Ovary (tissue), 9 donors: ENCODE measurements around the gene GABRB3. TPM values are rescaled to one million over a fixed set of nuclear protein-coding genes. Genes with fewer than 3 reads are reported as not detected.

Source experiments
- DNase-seq, 5 donors: peaks; one replicate each; pipeline ENCODE4 v3.0.0-alpha.2; 2019 to 2020
- H3K27ac ChIP-seq, 2 donors: fragments of 200-600 bp; one replicate each; pipeline versions ENCODE4 v1.5.1 to v1.8.0; 2019 to 2022
- H3K27me3 ChIP-seq: fragments of 200-600 bp; one replicate; pipeline ENCODE4 v1.8.0; 2022
- H3K36me3 ChIP-seq: fragments of 200-600 bp; sonication (generic); one replicate; pipeline ENCODE4 v1.5.1; 2019
- H3K4me1 ChIP-seq: one replicate; pipeline ENCODE4 v1.8.1; 2013; ENCODE audit warnings: mild to moderate bottlenecking, moderate library complexity; ENCODE audit not compliant: insufficient read depth
- H3K4me3 ChIP-seq: fragments of 200-600 bp; sonication (generic); one replicate; pipeline ENCODE4 v1.5.1; 2017
- H3K9me3 ChIP-seq, 2 donors: fragments of 200-600 bp in 1 of 2; sonication (generic) in 1 of 2; one replicate each; pipeline versions ENCODE4 v1.5.1 to v1.8.1; 2013 to 2019; ENCODE audit warnings: mild to moderate bottlenecking in 1 of 2, moderate library complexity in 1 of 2
- CTCF ChIP-seq, 3 donors: fragments of 450-650 bp in 2 of 3; fragments of 200-600 bp in 1 of 3; IDR thresholded peaks; one replicate each; pipeline versions ENCODE4 v1.5.1 to v1.8.0; 2016 to 2022; ENCODE audit warnings: antibody characterized with exemption in 3 of 3, mild to moderate bottlenecking in 1 of 3
- EP300 ChIP-seq: sonication (generic); formaldehyde crosslinking; IDR thresholded peaks from one replicate; pipeline ENCODE4 v1.6.1; 2017; ENCODE audit warnings: antibody characterized with exemption
- POLR2A ChIP-seq: fragments of 450-650 bp; IDR thresholded peaks from one replicate; pipeline ENCODE4 v1.6.1; 2017; ENCODE audit warnings: antibody characterized with exemption, mild to moderate bottlenecking, moderate library complexity
- WGBS, 3 donors: extraction: QIAGEN DNeasy Blood & Tissue Kit in 1 of 3; methylation state at CpG; one replicate each; pipeline versions ENCODE4 v1.1.5 to v1.1.7; 2013 to 2017; 5-methylcytosine and 5-hydroxymethylcytosine counted together
- intact Hi-C, 4 donors: fragments of 100-400 bp; cut with DNase I; formaldehyde crosslinking; loops; one replicate each; pipeline versions ENCODE4 v1.11.0 to v1.15.1; 2022 to 2023
- polyA plus RNA-seq, 2 donors: library from polyadenylated mRNA; stranded (reverse); fragments of 200-250 nt in 1 of 2; fragments of 350-450 nt in 1 of 2; fragmentation: Illumina TruSeq in 1 of 2; extraction: RNeasy Lipid Tissue Mini Kit (QIAGEN cat#74804) in 1 of 2; gene quantifications; one replicate each; pipeline ENCODE4 v1.2.3, GENCODE V29; 2013 to 2014
- total RNA-seq, 7 donors: library from RNA; depleted of rRNA in 2 of 7; stranded (reverse); fragments of >200 nt in 2 of 7; fragmentation: NEBNext Ultra II Directional in 3 of 7; extraction: Animal tissue kit (Norgen Biotek cat#: 25700) in 3 of 7; gene quantifications; one replicate each; pipeline versions ENCODE4 v1.1.0 to v1.2.4, GENCODE V29; 2016 to 2023
- donor health status: DM: no; HTN: no; CAD: no; lungs with moderate emphysema.
- donor health status: DM: no; HTN: no; CAD: no.
- donor health status: Bipolar disorder and iron deficiency.
- donor health status: DM: yes; HTN: yes; CAD: no.
- donor health status: DM: no; HTN: no; CAD: no.
- donor health status: DM: yes; HTN: yes; CAD: no.

GABRB3 gene
- total and polyA plus RNA-seq, 9 donors: 0.60 to 6.7 (median 3.0) TPM

- TF ChIP-seq CTCF (IDR thresholded peaks at IDR 0.05) (no peak), EP300 (no peak), POLR2A (no peak)
- Histone ChIP-seq H3K4me1 (no peaks in the 10 kb centered on the region), H3K27ac (no peak overlapping the region), H3K36me3 (no peaks in the 10 kb centered on the region), H3K9me3 (no peaks in the 10 kb centered on the region), H3K4me3 (no peak overlapping the region), H3K27me3 (no peaks in the 10 kb centered on the region)
- intact Hi-C loops: no loop called here
- 78 to 83% (median 79%) methylated on average over 3 of the region's 3 CpGs for WGBS, 3 donors
- no peak for DNase-seq
Observed at GRCh38 chr15:26716069-26716468, 56.8 kb downstream of the GABRB3 start.

- Histone ChIP-seq H3K27ac (no peak overlapping the region), H3K4me3 (no peak overlapping the region), H3K4me1 (no peaks in the 10 kb centered on the region), H3K27me3 (no peaks in the 10 kb centered on the region), H3K9me3 (no peaks in the 10 kb centered on the region), H3K36me3 (no peaks in the 10 kb centered on the region)
- TF ChIP-seq CTCF (IDR thresholded peaks at IDR 0.05): no peak
- no peak for TF ChIP-seq EP300
- TF ChIP-seq POLR2A: no peak
- DNase-seq: no peak
- 91 to 94% (median 92%) methylated on average over 5 of the region's 5 CpGs for WGBS, 3 donors
- intact Hi-C loops: no loop called here
Observed at GRCh38 chr15:26713498-26713897, 59.4 kb downstream of the GABRB3 start.

- DNase-seq: no peak
- Histone ChIP-seq H3K4me3 (no peak overlapping the region), H3K36me3 (no peaks in the 10 kb centered on the region), H3K27me3 (no peaks in the 10 kb centered on the region), H3K9me3 (no peaks in the 10 kb centered on the region), H3K27ac (no peak overlapping the region), H3K4me1 (no peaks in the 10 kb centered on the region)
- intact Hi-C loops: no loop called here
- TF ChIP-seq CTCF (IDR thresholded peaks at IDR 0.05) (no peak), POLR2A (no peak), EP300 (no peak)
- 80 to 85% (median 83%) methylated on average over 5 of the region's 5 CpGs for WGBS, 3 donors
Observed at GRCh38 chr15:26712335-26712734, 60.5 kb downstream of the GABRB3 start.

GRCh38 chr15:26711445-26711844, 61.4 kb downstream of the GABRB3 start:
- TF ChIP-seq CTCF (IDR thresholded peaks at IDR 0.05) (no peak), POLR2A (no peak), EP300 (no peak)
- intact Hi-C loops: no loop called here
- DNase-seq: no peak
- Histone ChIP-seq H3K27me3 (no peaks in the 10 kb centered on the region), H3K27ac (no peak overlapping the region), H3K4me1 (no peaks in the 10 kb centered on the region), H3K4me3 (no peak overlapping the region), H3K36me3 (no peaks in the 10 kb centered on the region), H3K9me3 (no peaks in the 10 kb centered on the region)
- 62 to 85% (median 64%) methylated on average over 10 of the region's 10 CpGs for WGBS, 3 donors

GRCh38 chr15:26702381-26702780, 70.5 kb downstream of the GABRB3 start:
- no peak overlapping the region for H3K27ac ChIP-seq
- intact Hi-C loops: no loop called here
- no peak for DNase-seq
- no peaks in the 10 kb centered on the region for H3K4me1 ChIP-seq
- H3K9me3 ChIP-seq: no peaks in the 10 kb centered on the region
- H3K36me3 ChIP-seq: no peaks in the 10 kb centered on the region
- no peak overlapping the region for H3K4me3 ChIP-seq
- WGBS, 3 donors: 33 to 47% (median 42%) methylated on average over 1 of the region's 1 CpG
- TF ChIP-seq POLR2A: no peak
- TF ChIP-seq EP300: no peak
- TF ChIP-seq CTCF (IDR thresholded peaks at IDR 0.05): no peak
- H3K27me3 ChIP-seq: no peaks in the 10 kb centered on the region
